H1 (cell line): ENCODE results near the gene DZIP1L. TPM values are rescaled to one million over a fixed set of nuclear protein-coding genes. Genes with fewer than 3 reads are reported as not detected.

Experiments
- CTCF ChIA-PET: fragments of 300-600 bp; sonication (Branson Sonifier 250); formaldehyde crosslinking; loops from one replicate; lab custom pipeline; 2021; ENCODE audit not compliant: partially characterized antibody; lab: Charles Lee
- POLR2A ChIA-PET: fragments of 300-600 bp; sonication (Branson Sonifier 250); formaldehyde crosslinking; loops from one replicate; lab custom pipeline; 2021; ENCODE audit warnings: inconsistent platforms; ENCODE audit not compliant: partially characterized antibody; lab: Charles Lee
- DNase-seq, 2 experiments: peaks; one replicate each; pipeline versions ENCODE4 v3.0.0 to v3.0.0-alpha.2; 2010 to 2022; ENCODE audit warnings: low spot score in 2 of 2, low read depth in 1 of 2, mixed read lengths in 1 of 2
- FAIRE-seq: peaks from 2 replicates; lab custom pipeline; 2011; peaks lifted over from hg19 to GRCh38; lab: Jason Lieb, UNC
- H2AFZ ChIP-seq: 2 replicates; pipeline ENCODE4 v1.8.1; 2012; ENCODE audit warnings: low read length, inconsistent platforms
- H2AK5ac ChIP-seq: 2 replicates; pipeline ENCODE4 v1.6.1; 2013; ENCODE audit warnings: low read depth, low read length
- H2BK120ac ChIP-seq: replicated peaks from 2 replicates; pipeline ENCODE3; 2013; ENCODE audit warnings: low read depth, low read length, inconsistent platforms
- H2BK12ac ChIP-seq: 2 replicates; pipeline ENCODE4 v1.6.1; 2013; ENCODE audit warnings: low read depth, low read length
- H2BK15ac ChIP-seq: 2 replicates; pipeline ENCODE4 v1.6.1; 2013; ENCODE audit warnings: low read length
- H2BK20ac ChIP-seq: 2 replicates; pipeline ENCODE4 v1.6.1; 2013; ENCODE audit warnings: low read length
- H2BK5ac ChIP-seq: 2 replicates; pipeline ENCODE4 v1.6.1; 2013; ENCODE audit warnings: low read depth, low read length
- H3K14ac ChIP-seq: 2 replicates; pipeline ENCODE4 v1.6.1; 2013; ENCODE audit warnings: inconsistent platforms; ENCODE audit not compliant: insufficient read length
- H3K18ac ChIP-seq: 2 replicates; pipeline ENCODE4 v1.6.1; 2013; ENCODE audit warnings: low read length; ENCODE audit errors: extremely low read depth
- H3K23ac ChIP-seq: 2 replicates; pipeline ENCODE4 v1.6.1; 2013; ENCODE audit warnings: inconsistent platforms; ENCODE audit not compliant: insufficient read length
- H3K23me2 ChIP-seq: 2 replicates; pipeline ENCODE4 v1.6.1; 2013; ENCODE audit warnings: low read depth, low read length
- H3K27ac ChIP-seq: 2 replicates; pipeline ENCODE4 v1.6.1; 2011; ENCODE audit warnings: low read depth, low read length, inconsistent platforms
- H3K27me3 ChIP-seq, 4 experiments: replicated peaks in 1 of 4; 1 replicate in 1 of 4; 2 replicates in 3 of 4; pipeline versions ENCODE4 v1.6.1 to v1.8.1; 2011 to 2013; ENCODE audit warnings: low read length in 3 of 4, mild to moderate bottlenecking in 3 of 4, inconsistent platforms in 2 of 4, mixed read lengths in 2 of 4, moderate library complexity in 1 of 4; ENCODE audit not compliant: control insufficient read depth in 3 of 4, insufficient read depth in 3 of 4; ENCODE audit errors: extremely low read depth in 1 of 4
- H3K36me3 ChIP-seq, 4 experiments: 2 replicates each; pipeline versions ENCODE4 v1.6.1 to v1.8.1; 2011 to 2013; ENCODE audit warnings: mild to moderate bottlenecking in 4 of 4, low read length in 3 of 4, moderate library complexity in 2 of 4, control low read depth in 1 of 4, inconsistent platforms in 1 of 4; ENCODE audit not compliant: insufficient read depth in 4 of 4, control insufficient read depth in 2 of 4
- H3K4ac ChIP-seq: replicated peaks from 2 replicates; pipeline ENCODE3; 2013; ENCODE audit warnings: low read length, low read depth, mixed read lengths, inconsistent platforms; ENCODE audit not compliant: insufficient read length
- H3K4me1 ChIP-seq, 4 experiments: replicated peaks in 1 of 4; 1 replicate in 1 of 4; 2 replicates in 3 of 4; pipeline versions ENCODE4 v1.6.1 to v1.8.1; 2011 to 2013; ENCODE audit warnings: low read length in 3 of 4, inconsistent platforms in 2 of 4, mixed read lengths in 1 of 4; ENCODE audit not compliant: insufficient read depth in 4 of 4, control insufficient read depth in 3 of 4
- H3K4me2 ChIP-seq, 2 experiments: 2 replicates each; pipeline versions ENCODE4 v1.6.1 to v1.8.1; 2011 to 2013; ENCODE audit warnings: low read depth in 2 of 2, low read length in 2 of 2, control low read depth in 1 of 2, inconsistent platforms in 1 of 2, mild to moderate bottlenecking in 1 of 2; ENCODE audit not compliant: insufficient read depth in 1 of 2
- H3K4me3 ChIP-seq, 4 experiments: fragments of 200-600, 300-600 bp in 1 of 4; sonication (generic), shearing (Covaris generic), sonication (Bioruptor Twin) in 1 of 4; 2 replicates each; pipeline versions ENCODE4 v1.5.1 to v1.8.1; 2011 to 2016; ENCODE audit warnings: low read length in 4 of 4, low read depth in 3 of 4, control low read depth in 2 of 4, inconsistent platforms in 2 of 4, mild to moderate bottlenecking in 2 of 4, mixed read lengths in 1 of 4, moderate library complexity in 1 of 4; ENCODE audit not compliant: insufficient read depth in 2 of 4; ENCODE audit errors: extremely low read depth in 1 of 4
- H3K56ac ChIP-seq: replicated peaks from 2 replicates; pipeline ENCODE3; 2013; ENCODE audit warnings: low read depth, mild to moderate bottlenecking, mixed read lengths, low read length, inconsistent platforms; ENCODE audit not compliant: insufficient read length
- H3K79me1 ChIP-seq: 2 replicates; pipeline ENCODE4 v1.6.1; 2013; ENCODE audit warnings: low read depth, low read length, control low read depth
- H3K79me2 ChIP-seq, 2 experiments: 2 replicates each; pipeline versions ENCODE4 v1.6.1 to v1.8.1; 2012 to 2013; ENCODE audit warnings: low read length in 2 of 2, mild to moderate bottlenecking in 2 of 2, inconsistent platforms in 1 of 2; ENCODE audit not compliant: insufficient read depth in 2 of 2, control insufficient read depth in 1 of 2
- H3K9ac ChIP-seq, 4 experiments: replicated peaks in 1 of 4; 1 replicate in 1 of 4; 2 replicates in 3 of 4; pipeline versions ENCODE4 v1.6.1 to v1.8.1; 2011 to 2013; ENCODE audit warnings: low read depth in 3 of 4, low read length in 3 of 4, control low read depth in 2 of 4, mild to moderate bottlenecking in 2 of 4, moderate library complexity in 2 of 4, inconsistent platforms in 1 of 4; ENCODE audit errors: extremely low read depth in 1 of 4
- H3K9me3 ChIP-seq, 2 experiments: 2 replicates each; pipeline versions ENCODE4 v1.6.1 to v1.8.1; 2012 to 2013; ENCODE audit warnings: mild to moderate bottlenecking in 2 of 2, moderate library complexity in 2 of 2, control low read depth in 1 of 2, inconsistent platforms in 1 of 2, low read depth in 1 of 2, low read length in 1 of 2, mixed read lengths in 1 of 2; ENCODE audit not compliant: insufficient read depth in 2 of 2
- H4K20me1 ChIP-seq, 2 experiments: replicated peaks in 1 of 2; 2 replicates each; pipeline versions ENCODE3 to v1.8.1; 2011 to 2013; ENCODE audit warnings: inconsistent platforms in 2 of 2, low read length in 2 of 2, mild to moderate bottlenecking in 1 of 2; ENCODE audit not compliant: insufficient read depth in 2 of 2, control insufficient read depth in 1 of 2
- H4K5ac ChIP-seq: 2 replicates; pipeline ENCODE4 v1.6.1; 2013; ENCODE audit warnings: low read length, low read depth, mixed read lengths, inconsistent platforms; ENCODE audit not compliant: insufficient read length
- H4K8ac ChIP-seq: 2 replicates; pipeline ENCODE4 v1.8.0; 2013; ENCODE audit warnings: mild to moderate bottlenecking, moderate library complexity, low read length, inconsistent platforms; ENCODE audit not compliant: insufficient read depth; ENCODE audit errors: extremely low read depth
- H4K91ac ChIP-seq: replicated peaks from 2 replicates; pipeline ENCODE3; 2013; ENCODE audit warnings: low read length, mixed read lengths, inconsistent platforms; ENCODE audit not compliant: insufficient read length
- ASH2L ChIP-seq: fragments of 200-600, 300-600 bp; sonication (generic); IDR thresholded peaks from one replicate; pipeline ENCODE4 v1.7.1; 2017; ENCODE audit warnings: low read length
- BCL11A ChIP-seq, 2 experiments: IDR thresholded peaks; one replicate each; pipeline ENCODE4 v1.6.1; 2011; ENCODE audit warnings: low read depth in 2 of 2, low read length in 2 of 2, mild to moderate bottlenecking in 2 of 2
- CBX5 ChIP-seq: fragments of 300-800, 300-1000 bp; sonication (generic); IDR thresholded peaks from 2 replicates; pipeline ENCODE4 v1.7.1; 2016; ENCODE audit warnings: antibody characterized with exemption, low read length, low read depth
- CHD1 ChIP-seq: IDR thresholded peaks from 2 replicates; pipeline ENCODE4 v1.6.1; 2012; ENCODE audit warnings: low read depth, low read length, improper control_type of control experiment
- CHD2 ChIP-seq: IDR thresholded peaks from 2 replicates; pipeline ENCODE4 v1.6.1; 2012; ENCODE audit warnings: low read length, improper control_type of control experiment
- EZH2 ChIP-seq: fragments of 200-600 bp; sonication (generic); IDR thresholded peaks from 2 replicates; pipeline ENCODE4 v1.7.1; 2012; ENCODE audit warnings: low read depth, mild to moderate bottlenecking, moderate library complexity, low read length, inconsistent platforms; ENCODE audit not compliant: severe bottlenecking
- GTF2F1 ChIP-seq: IDR thresholded peaks from 2 replicates; pipeline ENCODE4 v1.6.1; 2012; ENCODE audit warnings: low read depth, low read length, improper control_type of control experiment, borderline replicate concordance
- NANOG ChIP-seq: IDR thresholded peaks from 2 replicates; pipeline ENCODE4 v1.6.1; 2011; ENCODE audit warnings: low read length, low read depth, mild to moderate bottlenecking, inconsistent platforms; ENCODE audit not compliant: insufficient read depth, poor library complexity, severe bottlenecking
- RAD21 ChIP-seq, 2 experiments: IDR thresholded peaks in 1 of 2; conservative IDR thresholded peaks in 1 of 2; 2 replicates each; pipeline ENCODE4 v1.6.1; 2011; ENCODE audit warnings: low read depth in 2 of 2, low read length in 2 of 2, improper control_type of control experiment in 1 of 2, inconsistent platforms in 1 of 2, mild to moderate bottlenecking in 1 of 2, moderate library complexity in 1 of 2
- RBBP5 ChIP-seq: IDR thresholded peaks from 2 replicates; pipeline ENCODE4 v1.7.1; 2012; ENCODE audit warnings: low read depth, mild to moderate bottlenecking, inconsistent platforms, low read length, moderate library complexity, borderline replicate concordance
- SP2 ChIP-seq: IDR thresholded peaks from 2 replicates; pipeline ENCODE4 v1.6.1; 2012; ENCODE audit warnings: mild to moderate bottlenecking, low read length, inconsistent platforms
- SUZ12 ChIP-seq: fragments of 200-600 bp; sonication (generic); IDR thresholded peaks from 2 replicates; pipeline ENCODE4 v1.6.1; 2012; ENCODE audit warnings: mild to moderate bottlenecking, inconsistent platforms, low read length, moderate library complexity, mixed read lengths
- TBP ChIP-seq: IDR thresholded peaks from 2 replicates; pipeline ENCODE4 v1.6.1; 2011; ENCODE audit warnings: low read depth, low read length, improper control_type of control experiment
- WGBS, 2 experiments: shearing (Covaris generic) in 1 of 2; methylation state at CpG; one replicate each; pipeline versions ENCODE4 v1.1.6 to v1.1.7; 2013 to 2015; ENCODE audit warnings: low lambda C conversion rate in 2 of 2, mixed read lengths in 2 of 2, inconsistent platforms in 1 of 2, low coverage in 1 of 2, missing lambda C conversion rate in 1 of 2; ENCODE audit not compliant: insufficient replicate concordance in 2 of 2, insufficient coverage in 1 of 2, insufficient read length in 1 of 2; ENCODE audit errors: extremely low coverage in 1 of 2, missing lambda C conversion rate in 1 of 2; 5-methylcytosine and 5-hydroxymethylcytosine counted together
- polyA plus RNA-seq, 7 experiments: library from polyadenylated mRNA; depleted of rRNA in 3 of 7; stranded (reverse) in 5 of 7; unstranded in 2 of 7; fragments of >200 nt in 5 of 7; fragments of 200-250 nt in 2 of 7; gene quantifications; 1 replicate in 5 of 7; 2 replicates in 1 of 7; 4 replicates in 1 of 7; pipeline versions ENCODE4 v1.2.1 to v1.2.3, GENCODE V29; 2011 to 2013; ENCODE audit warnings: missing spikeins in 2 of 7, mixed read lengths in 2 of 7
- total RNA-seq: library from RNA; stranded (reverse); fragmentation: NEBNext Ultra II Directional; extraction: Animal tissue kit (Norgen Biotek cat#: 25700); gene quantifications from 2 replicates; pipeline ENCODE4 v1.2.1, GENCODE V29; 2021
- TF ChIP-seq, protein P1 (sequence below): IDR thresholded peaks from 2 replicates; pipeline ENCODE4 v1.6.1; 2012; ENCODE audit warnings: inconsistent platforms

DZIP1L gene
- total and polyA plus RNA-seq, 2 of the 8 experiments (the other 6 are each of a cell fraction or from before 2014, with no cell fraction given), result 6.5 to 8.3 TPM

DNA sequence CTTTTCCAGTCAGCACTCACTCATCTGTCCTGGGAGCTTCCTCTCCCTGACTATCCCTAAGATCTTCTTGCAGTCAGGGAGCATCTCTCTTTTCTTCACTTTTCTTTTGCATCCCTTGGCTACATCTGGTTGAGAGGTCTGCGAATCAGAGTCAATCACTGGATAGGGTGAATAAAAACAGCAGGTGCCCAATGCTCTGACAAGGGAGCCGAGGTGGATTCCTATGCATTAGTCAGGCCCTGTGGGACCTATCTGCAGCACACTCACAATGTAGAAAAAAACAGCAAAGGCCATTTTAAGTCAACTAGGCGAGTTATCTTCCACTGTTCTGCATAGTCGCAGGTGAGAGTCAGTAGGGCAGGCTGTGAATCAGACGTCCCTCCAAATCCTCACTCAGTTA, 35.5 kb downstream of the DZIP1L start:
- no peaks in the 10 kb centered on the region for H3K4me1 ChIP-seq
- no peak overlapping the region for H2AFZ ChIP-seq
- no peak overlapping the region for H4K91ac ChIP-seq
- H3K27ac ChIP-seq, result no peak overlapping the region
- H3K23ac ChIP-seq, result no peak overlapping the region
- ChIA-PET POLR2A (interaction anchor here (0.7 to 1.8 kb wide), 2 partner anchors 9 to 35 kb away, joined by 3 read pairs; partner anchors contain the start of gene DZIP1L), CTCF (interaction anchor here (0.8 to 4.6 kb wide), 8 partner anchors 9 to 252 kb away, joined by 3 to 27 read pairs (median 4); no protein-coding TSS in a partner anchor)
- FAIRE-seq, result no peak
- 78% methylated on average over 5 of the region's 5 CpGs; no CpG with 5 or more reads in 1 of the 2 experiments for WGBS, 2 experiments
- no peaks in the 10 kb centered on the region for H3K79me2 ChIP-seq
- peaks cover 5 to 25% (median 8%) of the 10 kb centered on the region in 4 experiments; a peak in 6 of 8 replicates for H3K36me3 ChIP-seq
- H2AK5ac ChIP-seq, result no peak overlapping the region
- no peak for DNase-seq
- H2BK12ac ChIP-seq, result no peak overlapping the region
- no peak overlapping the region for H4K5ac ChIP-seq
- no peaks in the 10 kb centered on the region for H3K9me3 ChIP-seq
- H2BK5ac ChIP-seq, result no peak overlapping the region; the same call in 1 of the 2 replicates
- H3K9ac ChIP-seq, result no peak overlapping the region
- H3K27me3 ChIP-seq, result no peaks in the 10 kb centered on the region
- H3K79me1 ChIP-seq, result no peaks in the 10 kb centered on the region
- H3K18ac ChIP-seq, result no peak overlapping the region
- no peak overlapping the region for H3K14ac ChIP-seq
- no peaks in the 10 kb centered on the region for H3K23me2 ChIP-seq
- no peak overlapping the region for H3K4me2 ChIP-seq
- H2BK15ac ChIP-seq, result no peak overlapping the region
- no peak overlapping the region for H3K56ac ChIP-seq
- no peak overlapping the region for H3K4ac ChIP-seq
- no peaks in the 10 kb centered on the region for H4K20me1 ChIP-seq
- no peak overlapping the region for H4K8ac ChIP-seq
- no peak overlapping the region for H2BK20ac ChIP-seq
- no peak overlapping the region for H2BK120ac ChIP-seq
- H3K4me3 ChIP-seq, result no peak overlapping the region
- TF ChIP-seq BCL11A (IDR thresholded peaks at IDR 0.05; ENCODE audit: low read depth in 2 of 2, low read length in 2 of 2) (no peak), SUZ12 (no peak), CHD1 (no peak), NANOG (no peak), RBBP5 (no peak), ASH2L (no peak), CBX5 (no peak), CHD2 (no peak), SP2 (no peak), RAD21 (IDR thresholded peaks at IDR 0.05 in 1 of 2, conservative IDR thresholded peaks at IDR 0.05 in 1 of 2; ENCODE audit: low read depth in 2 of 2, low read length in 2 of 2) (no peak), EZH2 (no peak), GTF2F1 (no peak), TBP (no peak)
- TF ChIP-seq, protein P1, sequence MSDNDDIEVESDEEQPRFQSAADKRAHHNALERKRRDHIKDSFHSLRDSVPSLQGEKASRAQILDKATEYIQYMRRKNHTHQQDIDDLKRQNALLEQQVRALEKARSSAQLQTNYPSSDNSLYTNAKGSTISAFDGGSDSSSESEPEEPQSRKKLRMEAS, result no peak
